GM21390 (cell line): Measurements from ENCODE around the gene GCC1.

ENCODE experiments used
- ATAC-seq: cut with Tn5 transposase; IDR thresholded peaks from one replicate; pipeline ENCODE4 v1.9.1; 2021; ENCODE audit not compliant: unreplicated experiment

Gene GCC1

DNA sequence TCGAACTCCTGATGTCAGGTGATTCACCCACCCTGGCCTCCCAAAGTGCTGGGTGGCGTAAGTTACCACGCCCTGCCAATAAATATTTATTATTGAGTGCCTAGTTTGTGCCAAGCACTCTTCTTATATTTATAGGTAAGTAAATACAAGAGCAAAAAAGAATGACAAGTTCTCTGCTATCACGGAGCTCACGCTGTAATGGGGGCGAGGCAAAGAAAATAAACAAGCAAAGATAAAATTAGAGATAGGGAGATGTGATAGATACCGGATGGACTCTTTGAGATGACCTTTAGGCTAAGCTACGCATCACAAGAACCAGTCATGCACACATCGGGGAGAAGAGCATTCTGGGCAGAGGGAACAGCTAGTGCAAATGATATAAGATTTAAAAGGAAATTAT lies 46.3 kb downstream of the GCC1 start:
- no peak for ATAC-seq

- ATAC-seq, result no peak
Observed at GRCh38 chr7:127536741-127537140, 48.7 kb downstream of the GCC1 start.

DNA sequence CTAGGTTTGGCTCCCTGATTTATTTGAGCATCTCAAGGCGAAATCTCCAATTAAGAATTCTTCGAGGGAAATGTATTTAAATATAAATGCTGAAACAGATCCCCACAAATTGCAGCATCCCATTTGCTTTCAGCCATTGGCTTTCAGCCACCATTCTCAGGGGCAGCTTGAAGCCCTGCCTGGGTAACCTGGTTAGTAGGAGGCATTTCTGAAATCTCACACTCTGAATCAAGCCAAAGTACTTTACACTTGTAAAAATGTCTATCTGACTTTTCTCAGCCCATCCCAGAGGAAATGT lies 49.1 kb downstream of the GCC1 start:
- ATAC-seq, result no peak

GRCh38 chr7:127535546-127536393 lies 49.6 kb downstream of the GCC1 start:
- no peak for ATAC-seq

DNA sequence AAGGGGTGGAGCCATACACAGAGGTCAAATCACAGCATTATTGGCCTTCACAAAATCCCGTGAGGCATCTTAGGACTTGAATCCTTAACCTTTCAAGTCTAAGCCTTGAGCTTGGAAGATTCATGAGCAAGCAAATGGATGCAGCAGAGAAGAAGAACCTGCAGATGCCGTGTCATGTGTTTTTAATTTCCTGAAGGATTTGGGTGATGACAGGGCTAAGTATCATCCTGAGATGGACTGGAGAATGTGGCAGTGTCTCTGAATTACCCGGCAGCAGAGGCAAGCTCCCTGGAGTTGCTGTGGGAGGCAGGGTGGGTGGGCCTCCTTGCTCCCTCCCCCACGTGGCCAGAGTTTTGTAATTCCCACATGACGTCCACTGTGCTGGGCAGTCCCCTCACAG lies 50.8 kb downstream of the GCC1 start:
- no peak for ATAC-seq

DNA sequence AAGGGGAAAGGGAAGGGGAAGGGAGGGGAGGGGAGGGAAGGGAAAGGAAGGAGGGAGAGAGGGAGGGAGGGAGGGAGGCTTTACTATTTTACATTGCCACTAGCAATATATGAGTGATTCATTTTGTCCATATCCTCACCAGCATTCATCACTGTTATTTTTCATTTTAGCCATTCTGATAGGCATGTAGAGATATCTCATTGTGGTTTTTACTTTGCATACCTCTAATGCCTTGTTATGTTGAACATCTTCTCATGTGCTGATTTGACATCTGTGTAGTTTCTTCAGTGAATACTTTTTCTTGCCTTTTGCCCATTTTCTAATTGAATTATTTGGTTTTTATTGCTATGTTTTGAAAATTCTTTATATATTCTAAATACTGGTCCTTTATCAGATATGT lies 52.7 kb downstream of the GCC1 start:
- no peak for ATAC-seq

DNA sequence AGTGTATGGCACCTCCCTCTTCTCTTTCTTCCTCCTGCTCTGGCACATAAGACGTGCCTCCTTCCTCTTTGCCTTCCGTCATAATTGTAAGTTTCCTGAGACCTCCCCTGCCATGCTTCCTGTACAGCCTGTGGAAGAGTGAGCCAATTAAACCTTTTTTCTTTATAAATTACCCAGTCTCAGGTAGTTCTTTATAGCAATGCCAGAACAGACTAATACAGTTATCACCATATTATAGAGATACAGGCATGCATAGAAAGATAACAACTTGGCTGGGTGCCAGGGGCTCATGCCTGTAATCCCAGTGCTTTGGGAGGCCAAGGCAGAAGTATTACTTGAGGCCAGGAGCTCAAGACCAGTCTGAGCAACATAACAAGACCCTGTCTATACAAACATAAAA lies 53.2 kb downstream of the GCC1 start:
- ATAC-seq, result no peak
